GM21360 (cell line): Measurements from ENCODE around the gene USP15.

Source experiments
- ATAC-seq: cut with Tn5 transposase; IDR thresholded peaks from one replicate; pipeline ENCODE4 v1.9.1; 2021; ENCODE audit warnings: mild to moderate bottlenecking, moderate library complexity; ENCODE audit not compliant: unreplicated experiment

USP15 gene

GRCh38 chr12:62279058-62279457, 18.9 kb downstream of the USP15 start:
- ATAC-seq, result no peak

DNA sequence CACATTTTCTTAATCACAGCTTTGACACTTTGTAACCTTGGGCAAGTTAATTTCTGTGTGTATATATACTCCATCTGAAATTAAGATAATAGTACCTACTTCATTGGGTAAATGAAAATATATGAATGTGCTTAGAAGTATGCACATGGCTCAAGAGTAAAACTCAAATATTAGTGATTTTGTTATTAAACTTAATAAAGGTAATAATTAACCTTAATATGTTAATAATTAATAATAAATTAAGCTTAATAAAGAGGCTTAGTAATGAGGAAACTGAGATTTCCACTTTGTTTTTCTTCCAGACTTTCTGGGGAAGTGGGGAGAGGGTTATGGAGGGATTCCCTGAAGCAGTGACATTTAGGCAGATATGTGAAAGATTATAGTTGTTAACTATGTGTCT, 19.8 kb downstream of the USP15 start:
- ATAC-seq, result no peak

DNA sequence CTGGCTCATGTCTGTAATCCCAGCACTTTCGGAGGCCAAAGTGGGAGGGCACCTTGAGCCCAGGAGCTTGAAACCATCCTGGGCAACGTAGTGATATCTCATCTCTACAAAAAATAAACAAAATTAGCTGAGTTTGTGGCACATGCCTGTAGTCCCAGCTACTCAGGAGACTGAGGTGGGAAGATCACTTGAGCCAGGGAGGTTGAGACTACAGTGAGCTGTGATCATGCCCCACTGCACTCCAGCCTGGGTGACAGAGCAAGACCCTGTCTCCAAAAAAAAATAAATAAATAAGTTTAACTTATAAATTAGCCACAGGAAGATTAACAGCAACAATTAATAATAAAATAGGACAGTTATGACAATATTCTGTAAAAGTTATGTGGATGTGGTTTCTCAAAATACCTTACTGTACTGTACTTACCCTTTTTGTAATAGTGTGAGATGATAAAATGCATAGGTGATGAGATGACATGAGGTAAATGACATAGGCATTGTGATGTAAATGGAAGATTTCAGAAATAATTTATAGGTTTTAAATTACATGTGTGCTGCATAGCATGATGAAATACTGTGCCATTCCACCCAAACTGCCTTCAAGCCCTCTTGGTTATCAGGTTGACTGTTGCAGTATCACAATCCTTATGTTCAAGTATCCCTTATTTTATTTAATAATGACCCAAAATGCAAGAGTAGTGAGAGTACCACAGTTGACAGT, 22.0 kb downstream of the USP15 start:
- no peak for ATAC-seq

DNA sequence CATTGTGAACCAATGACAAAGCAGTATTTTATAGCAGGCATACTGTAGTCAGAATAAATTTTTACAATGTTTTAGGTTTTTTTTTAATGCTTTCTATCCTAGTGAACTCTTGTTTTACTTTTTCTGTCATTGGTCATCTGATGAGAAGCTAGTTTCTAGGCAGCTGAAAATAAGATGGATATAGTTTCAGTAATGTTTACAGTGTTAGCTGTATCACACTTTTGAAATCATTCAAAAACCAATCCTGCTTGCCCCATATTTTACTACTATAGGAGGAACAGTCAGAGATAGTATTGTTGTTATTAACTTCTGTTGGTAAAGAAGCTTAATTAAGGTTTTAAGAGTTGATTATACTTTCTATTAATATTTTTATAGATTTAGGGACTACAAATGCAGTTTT, 24.5 kb downstream of the USP15 start:
- ATAC-seq, result no peak

GRCh38 chr12:62285284-62285683, 25.1 kb downstream of the USP15 start:
- no peak for ATAC-seq

- ATAC-seq, result no peak
Measured at GRCh38 chr12:62288328-62288727, 28.1 kb downstream of the USP15 start.

DNA sequence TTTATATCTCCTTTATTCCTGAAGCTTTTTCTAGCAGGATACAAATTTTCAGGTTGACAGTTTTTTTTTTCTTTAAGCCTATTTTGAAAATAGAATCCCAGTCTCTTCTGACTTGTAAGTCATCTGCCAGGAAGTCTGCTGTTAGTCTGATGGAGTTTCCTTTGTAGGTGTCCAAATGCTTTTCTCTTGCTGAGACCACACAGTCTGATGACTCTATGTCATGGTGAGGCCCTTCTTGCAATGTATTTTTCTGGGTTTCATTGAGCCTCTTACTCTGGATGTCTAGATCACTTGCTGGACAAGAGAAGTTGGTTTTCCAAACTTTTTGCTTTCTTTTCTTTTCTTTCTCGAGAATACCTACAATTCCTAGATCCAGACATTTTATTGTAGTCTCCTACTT, 30.6 kb downstream of the USP15 start:
- ATAC-seq, result no peak

DNA sequence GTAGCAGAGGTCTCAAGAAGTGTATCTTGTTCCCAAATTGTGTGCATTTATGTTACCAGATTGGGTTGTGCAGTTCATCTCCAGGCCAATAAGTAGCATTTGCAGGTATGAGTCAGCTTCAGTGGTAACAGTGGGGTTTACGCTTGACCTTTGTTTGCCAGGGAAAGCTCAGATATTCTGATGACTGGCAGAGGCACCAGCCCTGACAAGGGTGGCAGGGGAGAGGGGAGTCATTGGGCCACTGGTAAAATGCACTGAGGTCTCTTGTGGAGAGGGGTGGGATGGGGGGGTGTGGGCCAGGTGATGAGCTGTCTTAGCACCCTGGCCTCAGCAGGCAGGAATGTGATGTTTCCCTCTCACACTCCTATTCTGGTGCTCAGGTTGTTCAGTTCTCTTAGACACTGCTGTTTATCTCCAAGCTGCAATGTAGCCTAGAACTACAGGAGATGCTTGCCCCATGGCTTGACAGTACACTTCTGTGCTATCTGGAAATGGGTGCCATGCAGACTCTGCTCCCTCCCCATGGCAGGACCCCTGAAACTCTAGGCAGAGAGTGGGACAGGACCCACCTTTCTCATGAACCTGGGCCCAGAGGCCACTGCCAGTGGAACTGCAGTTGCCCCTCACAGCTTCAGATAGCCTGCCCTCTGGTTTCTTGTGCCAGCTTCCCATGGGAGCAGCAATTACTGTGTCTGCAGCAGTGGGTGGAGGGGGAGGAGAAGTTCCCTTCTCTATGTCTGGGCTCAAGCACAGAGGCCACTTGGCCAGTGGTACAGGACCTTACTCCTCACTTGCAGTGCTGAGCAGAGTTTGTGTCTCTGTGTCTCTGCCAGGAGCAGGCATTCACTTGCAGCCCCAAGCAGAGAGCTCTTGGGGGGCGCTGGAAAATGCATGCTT, 31.9 kb downstream of the USP15 start:
- ATAC-seq, result no peak

DNA sequence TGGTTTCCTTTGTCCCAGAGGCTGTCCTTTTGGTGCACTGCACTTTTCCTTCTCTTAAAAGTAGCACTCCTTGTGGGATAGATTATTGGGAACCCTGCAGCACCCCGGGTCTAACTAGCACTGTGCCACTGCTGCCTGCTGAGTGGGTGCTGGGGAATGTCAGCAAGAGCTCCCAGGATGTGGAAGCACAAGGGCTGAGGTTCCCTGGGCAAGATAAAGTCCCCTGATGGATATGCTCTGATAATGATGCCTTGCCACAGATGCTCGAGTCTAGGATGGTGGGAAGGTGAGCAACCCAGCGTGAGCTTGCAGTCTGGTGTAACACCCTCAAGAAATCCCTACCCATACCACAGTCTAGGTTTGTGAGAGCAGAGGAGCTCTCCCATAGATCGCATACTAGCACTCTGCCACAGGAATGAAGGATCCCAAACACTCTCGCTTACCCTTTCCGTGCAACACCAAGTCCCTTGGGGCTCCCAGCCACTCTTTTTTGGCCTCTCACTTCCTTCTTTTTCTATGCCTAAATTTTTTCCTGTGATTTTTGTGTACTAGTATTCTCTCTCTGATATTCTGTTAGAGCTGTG, 32.6 kb downstream of the USP15 start:
- no peak for ATAC-seq

GRCh38 chr12:62294378-62294777, 34.2 kb downstream of the USP15 start:
- ATAC-seq, result no peak

GRCh38 chr12:62296001-62296400, 35.8 kb downstream of the USP15 start:
- ATAC-seq, result no peak

DNA sequence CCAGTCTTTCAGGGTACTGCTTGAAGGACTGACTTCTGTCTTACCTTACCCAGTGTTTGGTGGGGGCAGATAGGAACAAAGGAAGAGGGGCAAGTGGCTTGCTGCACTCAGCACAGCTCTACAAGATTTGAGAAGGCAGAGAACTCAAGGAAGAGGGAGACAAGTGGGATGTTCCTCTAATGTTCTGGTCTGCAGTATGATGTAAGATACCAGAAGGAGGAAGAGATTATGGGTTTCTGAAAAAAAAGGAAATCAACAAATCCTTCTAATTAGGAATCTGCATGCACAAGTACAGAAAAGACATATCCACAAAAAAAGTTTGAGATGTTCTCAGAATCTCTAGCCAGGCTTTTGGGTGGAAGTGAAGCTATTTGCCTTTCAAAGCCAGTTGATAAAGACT, 37.1 kb downstream of the USP15 start:
- no peak for ATAC-seq

GRCh38 chr12:62299617-62300016, 39.4 kb downstream of the USP15 start:
- ATAC-seq, result no peak

- no peak for ATAC-seq
Measured at GRCh38 chr12:62301080-62301798, 41.0 kb downstream of the USP15 start.

- no peak for ATAC-seq
Measured at GRCh38 chr12:62301799-62302133, 41.6 kb downstream of the USP15 start.

- no peak for ATAC-seq
Measured at GRCh38 chr12:62304560-62304959, 44.4 kb downstream of the USP15 start.

DNA sequence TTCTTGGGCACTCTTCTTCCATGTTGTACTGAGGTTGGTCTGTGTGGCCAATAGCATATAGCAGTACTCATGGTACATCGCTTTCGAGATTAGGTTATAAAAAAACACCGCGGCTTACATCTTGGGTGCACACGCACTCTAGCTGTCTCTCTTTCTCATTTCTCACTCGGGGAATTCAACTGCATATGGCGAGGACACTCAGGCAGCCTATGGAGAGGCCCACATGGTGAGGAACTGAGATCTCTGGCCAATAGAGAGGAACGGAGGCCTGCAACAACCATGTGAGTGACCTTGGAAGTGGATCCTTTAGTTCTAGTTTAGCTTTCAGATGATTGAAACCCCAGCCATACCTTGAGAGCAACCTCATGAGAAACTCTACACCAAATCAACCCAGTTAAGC, 45.6 kb downstream of the USP15 start:
- ATAC-seq, result no peak

DNA sequence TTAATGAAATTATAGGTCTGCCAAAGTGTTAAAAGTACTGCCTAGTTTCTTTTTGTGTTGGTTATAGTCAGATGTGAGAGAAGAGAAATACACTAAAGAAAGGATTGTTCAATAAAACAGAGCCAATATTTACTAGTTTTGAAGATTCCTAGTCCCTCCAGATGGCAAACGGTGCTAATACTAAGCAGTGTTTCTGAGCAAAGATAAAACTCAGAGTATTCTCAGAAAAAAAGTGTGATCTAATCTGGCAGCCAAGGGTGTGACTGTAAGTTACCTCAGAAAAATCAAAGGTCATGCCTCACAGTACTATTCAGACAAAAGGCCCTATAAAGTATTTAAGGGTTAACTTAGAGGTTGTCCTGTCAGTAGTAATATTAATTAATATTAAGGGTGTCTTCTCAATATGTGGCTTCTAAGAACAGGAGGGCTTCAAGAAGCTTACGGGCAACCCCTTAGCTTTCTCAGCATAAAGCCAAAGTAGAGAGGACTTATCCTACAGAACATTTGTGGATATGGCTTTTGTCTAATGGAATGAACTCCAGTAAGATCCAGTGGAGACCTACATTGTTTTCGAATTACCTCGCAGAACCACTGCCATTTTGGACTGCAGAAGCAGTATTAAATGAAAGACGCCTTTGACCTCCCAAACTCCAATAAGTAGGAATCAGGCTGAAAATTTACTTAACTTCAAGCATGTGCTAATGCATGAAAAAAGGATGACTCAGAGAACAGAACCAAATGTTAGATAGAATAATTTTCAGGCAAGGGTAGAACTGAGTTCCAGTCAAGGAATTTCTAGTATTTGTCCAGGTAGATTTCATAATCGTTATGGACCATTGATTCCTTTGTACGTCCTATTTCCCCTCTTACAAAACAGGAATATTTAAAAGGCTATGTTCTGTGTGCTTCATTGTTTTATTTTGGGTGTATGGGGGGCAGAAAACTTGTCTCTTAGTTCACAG, 46.6 kb downstream of the USP15 start:
- ATAC-seq, result no peak

GRCh38 chr12:62308201-62308600, 48.0 kb downstream of the USP15 start:
- ATAC-seq, result no peak

DNA sequence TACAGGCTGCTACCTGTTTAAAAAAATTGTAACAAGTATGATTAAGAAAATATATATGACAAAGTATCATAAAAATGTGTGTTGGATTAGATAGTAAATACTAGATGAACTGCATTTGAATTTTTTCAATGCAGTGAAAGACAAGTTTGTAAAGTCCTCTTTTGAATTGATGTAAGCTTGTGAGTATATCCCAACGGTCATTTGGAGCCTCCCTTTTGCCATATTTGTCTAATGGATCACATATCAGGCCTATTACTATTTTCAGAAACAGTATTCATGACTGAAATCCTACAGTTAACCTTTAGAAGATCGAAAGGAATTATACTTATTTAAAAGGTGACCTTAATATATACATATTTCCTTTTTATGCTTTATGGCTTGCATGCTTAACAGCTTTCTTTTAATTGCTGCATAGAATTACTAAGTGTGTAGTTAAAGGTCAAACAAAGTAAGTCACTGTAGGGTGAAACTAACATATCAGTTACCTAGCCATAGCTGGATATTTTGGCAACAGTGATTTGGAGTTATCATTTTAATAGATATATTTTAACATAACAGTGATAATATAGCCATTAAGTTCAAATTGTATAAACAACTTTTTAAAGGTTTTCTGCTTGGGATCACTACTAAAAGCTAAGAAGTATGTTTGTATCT, 53.6 kb downstream of the USP15 start:
- no peak for ATAC-seq
